Upper lobe of left lung (tissue), 4 donors: Measurements from ENCODE around the gene OR6S1.

Experiments used
- POLR2A ChIP-seq, 4 donors: fragments of 450-650 bp; IDR thresholded peaks; one replicate each; pipeline ENCODE4 v1.5.1; 2016 to 2017; ENCODE audit warnings: antibody characterized with exemption in 4 of 4, mild to moderate bottlenecking in 2 of 4
- POLR2AphosphoS5 ChIP-seq, 2 donors: sonication (generic); formaldehyde crosslinking; IDR thresholded peaks; one replicate each; pipeline ENCODE4 v1.5.1; 2017; ENCODE audit warnings: antibody characterized with exemption in 2 of 2
- TF ChIP-seq, protein P1 (sequence below), 6 experiments: fragments of 450-650 bp in 4 of 6; fragments of 200-600 bp in 2 of 6; sonication (generic) in 2 of 6; IDR thresholded peaks; one replicate each; pipeline ENCODE4 v1.5.1; 2016 to 2019; ENCODE audit warnings: antibody characterized with exemption in 6 of 6

DNA sequence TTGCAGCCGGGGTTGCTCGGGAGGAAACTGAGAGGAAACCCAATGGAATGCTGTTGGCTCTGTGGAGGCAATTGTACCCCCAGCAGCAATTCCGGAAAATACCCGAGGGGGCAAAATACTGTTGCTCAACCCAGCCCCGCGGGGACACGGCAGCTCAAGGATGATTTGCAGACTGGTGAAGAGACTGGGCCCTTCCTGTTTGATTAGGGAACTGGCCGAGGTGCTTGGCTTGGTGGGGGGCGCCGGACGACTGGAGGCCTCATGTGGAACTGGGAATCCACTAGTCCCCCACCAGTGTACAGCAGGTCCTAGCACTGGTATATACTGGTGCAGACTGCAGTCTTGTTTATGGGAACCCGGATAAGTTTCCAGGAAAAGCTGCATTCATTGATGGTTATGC, 40.0 kb downstream of the OR6S1 start:
- TF ChIP-seq, protein P1, sequence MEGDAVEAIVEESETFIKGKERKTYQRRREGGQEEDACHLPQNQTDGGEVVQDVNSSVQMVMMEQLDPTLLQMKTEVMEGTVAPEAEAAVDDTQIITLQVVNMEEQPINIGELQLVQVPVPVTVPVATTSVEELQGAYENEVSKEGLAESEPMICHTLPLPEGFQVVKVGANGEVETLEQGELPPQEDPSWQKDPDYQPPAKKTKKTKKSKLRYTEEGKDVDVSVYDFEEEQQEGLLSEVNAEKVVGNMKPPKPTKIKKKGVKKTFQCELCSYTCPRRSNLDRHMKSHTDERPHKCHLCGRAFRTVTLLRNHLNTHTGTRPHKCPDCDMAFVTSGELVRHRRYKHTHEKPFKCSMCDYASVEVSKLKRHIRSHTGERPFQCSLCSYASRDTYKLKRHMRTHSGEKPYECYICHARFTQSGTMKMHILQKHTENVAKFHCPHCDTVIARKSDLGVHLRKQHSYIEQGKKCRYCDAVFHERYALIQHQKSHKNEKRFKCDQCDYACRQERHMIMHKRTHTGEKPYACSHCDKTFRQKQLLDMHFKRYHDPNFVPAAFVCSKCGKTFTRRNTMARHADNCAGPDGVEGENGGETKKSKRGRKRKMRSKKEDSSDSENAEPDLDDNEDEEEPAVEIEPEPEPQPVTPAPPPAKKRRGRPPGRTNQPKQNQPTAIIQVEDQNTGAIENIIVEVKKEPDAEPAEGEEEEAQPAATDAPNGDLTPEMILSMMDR (IDR thresholded peaks at IDR 0.05), result no peak
- TF ChIP-seq POLR2AphosphoS5 (IDR thresholded peaks at IDR 0.05) (no peak), POLR2A (IDR thresholded peaks at IDR 0.05) (no peak)
